Urinary bladder (tissue), 4 donors: ENCODE data around the gene SHCBP1L. TPM values are rescaled to one million over a fixed set of nuclear protein-coding genes. Genes with fewer than 3 reads are reported as not detected.
"Not testable (repeated sequence)": the region's sequence is repeated elsewhere in the genome, so short reads cannot be mapped to it uniquely, and the experiment has no call there.

Experiments
- DNase-seq: peaks from one replicate; pipeline ENCODE4 v3.0.0-alpha.2; 2015; ENCODE audit errors: extremely low spot score
- H3K27ac ChIP-seq: one replicate; pipeline ENCODE4 v1.5.1; 2013; ENCODE audit warnings: low read depth, mild to moderate bottlenecking, moderate library complexity
- H3K36me3 ChIP-seq: one replicate; pipeline ENCODE4 v1.6.1; 2013; ENCODE audit warnings: mild to moderate bottlenecking, moderate library complexity; ENCODE audit not compliant: insufficient read depth
- H3K4me1 ChIP-seq: one replicate; pipeline ENCODE4 v1.6.1; 2013; ENCODE audit warnings: mild to moderate bottlenecking, moderate library complexity; ENCODE audit not compliant: insufficient read depth
- H3K4me3 ChIP-seq: one replicate; pipeline ENCODE4 v1.5.1; 2013; ENCODE audit warnings: low read depth, low read length
- WGBS: extraction: QIAGEN DNeasy Blood & Tissue Kit; methylation state at CpG from one replicate; pipeline ENCODE4 v1.1.7; 2013; 5-methylcytosine and 5-hydroxymethylcytosine counted together
- polyA plus RNA-seq: library from polyadenylated mRNA; stranded (reverse); fragments of 200-250 nt; gene quantifications from one replicate; pipeline ENCODE4 v1.2.3, GENCODE V29; 2013
- total RNA-seq: library from RNA; depleted of rRNA; stranded (reverse); fragments of >200 nt; gene quantifications from one replicate; pipeline ENCODE4 v1.2.3, GENCODE V29; 2014
- donor health status: healthy with polysubstance abuse.
- donor health status: healthy.

SHCBP1L gene
- total and polyA plus RNA-seq, 2 donors: 0.85 TPM; not detected in 1

DNA sequence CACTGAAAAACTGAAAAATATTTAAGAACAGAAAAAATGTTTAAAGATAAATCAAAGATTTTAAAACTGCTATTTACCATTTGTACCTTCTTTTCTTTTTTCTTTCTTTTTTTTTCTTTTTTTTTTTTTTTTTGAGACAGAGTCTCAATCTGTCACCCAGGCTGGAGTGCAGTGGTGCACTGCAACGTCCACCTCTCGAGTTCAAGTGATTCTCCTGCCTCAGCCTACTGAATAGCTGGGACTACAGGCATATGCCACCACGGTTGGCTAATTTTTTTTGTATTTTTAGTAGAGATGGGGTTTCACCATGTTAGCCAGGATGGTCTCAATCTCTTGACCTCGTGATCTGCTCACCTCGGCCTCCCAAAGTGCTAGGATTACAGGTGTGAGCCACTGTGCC, 51.0 kb downstream of the SHCBP1L start:
- not testable (repeated sequence) for H3K36me3 ChIP-seq, H3K27ac ChIP-seq, DNase-seq, H3K4me1 ChIP-seq, H3K4me3 ChIP-seq
- whole genome bisulfite sequencing: 93% methylated on average over 5 of the region's 5 CpGs

DNA sequence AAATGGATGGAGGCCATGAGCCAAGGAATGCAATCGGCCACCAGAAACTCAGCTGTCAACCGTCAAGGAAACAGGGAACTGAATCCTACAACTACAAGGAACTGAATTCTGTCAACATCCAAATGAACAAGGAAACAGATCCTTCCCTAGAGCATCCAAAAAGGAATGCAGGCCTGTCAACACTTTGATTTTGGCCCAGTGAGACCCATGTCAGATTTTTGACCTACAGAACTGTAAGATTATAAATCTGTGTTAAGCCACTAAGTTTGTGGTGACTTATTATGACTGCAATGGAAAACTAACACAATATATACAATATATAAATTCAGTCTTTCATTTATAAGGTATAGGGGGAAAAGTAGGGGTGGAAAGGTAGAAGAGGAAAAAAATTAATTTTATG, 55.3 kb downstream of the SHCBP1L start:
- no peak for DNase-seq
- Histone ChIP-seq H3K36me3 (no peaks in the 10 kb centered on the region), H3K4me3 (no peak overlapping the region), H3K27ac (no peak overlapping the region), H3K4me1 (no peaks in the 10 kb centered on the region)
- 61% methylated on average over 2 of the region's 2 CpGs for WGBS

DNA sequence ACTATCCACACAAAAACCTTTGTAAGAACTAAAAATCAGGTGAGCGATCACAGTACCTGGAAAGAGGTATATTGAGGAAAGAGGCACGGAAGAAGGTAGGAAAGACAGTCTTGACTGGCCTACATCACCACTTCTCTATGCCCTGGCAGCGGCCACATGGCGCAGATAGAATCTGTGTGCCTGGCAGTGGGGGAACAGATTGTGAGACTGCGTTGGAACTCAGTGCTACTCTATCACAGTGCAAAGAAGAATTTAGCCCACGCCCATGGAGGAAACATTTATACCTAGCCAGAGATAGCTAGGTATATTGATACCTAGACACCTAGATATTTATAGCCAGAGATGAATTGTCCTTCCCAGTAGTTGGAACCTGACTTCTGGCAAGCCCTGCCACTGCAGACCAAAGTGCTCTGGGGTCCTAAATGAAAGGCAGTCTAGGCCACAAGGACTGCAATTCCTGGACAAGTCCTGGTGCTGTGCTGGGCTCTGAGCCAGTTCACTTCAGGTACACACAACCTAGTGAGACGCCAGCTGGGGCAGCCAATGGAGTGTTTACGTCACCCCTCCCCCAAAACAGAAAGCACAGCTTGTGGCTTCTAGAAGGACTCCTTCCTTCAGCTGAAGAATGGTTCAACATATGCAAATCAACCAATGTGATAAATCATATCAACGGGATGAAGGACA, 61.9 kb downstream of the SHCBP1L start:
- 90% methylated on average over 9 of the region's 9 CpGs for WGBS
- Histone ChIP-seq H3K27ac (no peak overlapping the region), H3K4me3 (no peak overlapping the region), H3K4me1 (no peaks in the 10 kb centered on the region), H3K36me3 (peaks cover 6% of the 10 kb centered on the region)
- no peak for DNase-seq

DNA sequence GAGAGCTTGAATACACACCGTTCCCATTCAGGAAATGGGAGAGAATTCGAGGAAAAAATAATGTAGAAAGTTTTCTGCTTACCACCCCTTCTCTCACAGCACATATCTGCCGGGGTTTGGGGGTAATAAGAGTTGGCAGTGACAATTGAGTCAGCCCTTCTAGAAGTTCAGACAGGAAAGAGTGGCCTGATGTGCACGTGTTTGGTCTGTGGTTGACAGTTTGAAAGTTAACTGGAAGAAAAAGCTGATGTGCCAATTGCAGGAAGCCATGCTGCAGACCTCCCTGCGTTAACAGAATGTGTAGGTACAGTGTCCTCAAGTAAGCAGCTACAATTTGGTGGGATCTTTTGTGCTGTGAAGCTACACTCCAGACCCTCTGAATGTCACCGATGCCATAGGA, 63.0 kb downstream of the SHCBP1L start:
- WGBS: 67% methylated on average over 6 of the region's 6 CpGs
- Histone ChIP-seq H3K4me3 (no peak overlapping the region), H3K4me1 (no peaks in the 10 kb centered on the region), H3K36me3 (peaks cover 8% of the 10 kb centered on the region), H3K27ac (no peak overlapping the region)
- no peak for DNase-seq

DNA sequence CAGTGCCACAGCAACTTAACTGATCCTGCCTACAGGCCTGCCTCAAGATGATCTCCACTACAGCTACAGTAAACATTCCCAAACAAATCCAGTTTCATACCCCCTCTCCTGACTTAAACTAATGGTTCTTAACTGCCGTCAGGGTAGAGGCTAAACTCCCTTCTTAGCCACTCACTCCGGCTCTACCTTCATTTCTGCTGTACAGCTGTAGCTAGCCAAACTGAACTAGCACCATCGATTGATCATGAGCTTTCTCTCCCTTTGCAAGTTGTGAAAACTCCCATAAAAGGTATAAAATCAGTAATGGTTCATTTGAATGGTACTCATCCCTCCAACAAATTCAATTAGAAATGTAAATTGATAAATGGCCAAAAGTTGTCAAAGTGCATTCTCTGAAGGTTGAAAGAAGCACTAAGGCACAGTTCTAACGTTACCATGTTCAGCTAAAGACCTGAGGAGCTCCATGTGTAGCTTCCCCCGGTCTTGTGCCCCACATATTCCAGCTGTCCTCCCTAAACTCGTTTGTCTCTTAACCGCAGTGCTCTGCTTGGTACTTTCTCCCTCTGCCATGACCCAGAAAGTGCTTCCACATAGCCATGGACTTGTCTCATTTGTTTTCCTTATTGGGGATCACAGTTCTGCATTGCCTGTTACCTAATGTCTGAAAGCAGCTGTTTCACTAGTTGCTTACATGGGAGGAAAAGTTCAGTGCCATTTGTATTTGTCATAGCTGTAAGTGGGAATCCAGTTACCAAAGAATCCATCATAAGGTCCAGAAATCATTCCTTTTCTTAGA, 64.0 kb downstream of the SHCBP1L start:
- 72% methylated on average over 7 of the region's 7 CpGs for WGBS
- H3K36me3 ChIP-seq: peaks cover 8% of the 10 kb centered on the region
- H3K4me1 ChIP-seq: no peaks in the 10 kb centered on the region
- DNase-seq: no peak
- no peak overlapping the region for H3K4me3 ChIP-seq
- no peak overlapping the region for H3K27ac ChIP-seq

DNA sequence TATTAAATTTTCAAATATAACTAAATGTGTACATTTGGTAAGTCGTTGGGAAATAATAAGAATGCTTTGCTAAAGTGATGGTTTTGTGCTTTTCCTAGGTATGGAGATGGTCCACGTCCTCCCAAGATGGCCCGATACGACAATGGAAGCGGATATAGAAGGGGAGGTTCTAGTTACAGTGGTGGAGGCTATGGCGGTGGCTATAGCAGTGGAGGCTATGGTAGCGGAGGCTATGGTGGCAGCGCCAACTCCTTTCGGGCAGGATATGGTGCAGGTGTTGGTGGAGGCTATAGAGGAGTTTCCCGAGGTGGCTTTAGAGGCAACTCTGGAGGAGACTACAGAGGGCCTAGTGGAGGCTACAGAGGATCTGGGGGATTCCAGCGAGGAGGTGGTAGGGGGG, 66.0 kb downstream of the SHCBP1L start:
- WGBS: 96% methylated on average over 11 of the region's 11 CpGs
- Histone ChIP-seq H3K4me1 (no peaks in the 10 kb centered on the region), H3K4me3 (no peak overlapping the region), H3K36me3 (peaks cover 10% of the 10 kb centered on the region), H3K27ac (no peak overlapping the region)
- no peak for DNase-seq

DNA sequence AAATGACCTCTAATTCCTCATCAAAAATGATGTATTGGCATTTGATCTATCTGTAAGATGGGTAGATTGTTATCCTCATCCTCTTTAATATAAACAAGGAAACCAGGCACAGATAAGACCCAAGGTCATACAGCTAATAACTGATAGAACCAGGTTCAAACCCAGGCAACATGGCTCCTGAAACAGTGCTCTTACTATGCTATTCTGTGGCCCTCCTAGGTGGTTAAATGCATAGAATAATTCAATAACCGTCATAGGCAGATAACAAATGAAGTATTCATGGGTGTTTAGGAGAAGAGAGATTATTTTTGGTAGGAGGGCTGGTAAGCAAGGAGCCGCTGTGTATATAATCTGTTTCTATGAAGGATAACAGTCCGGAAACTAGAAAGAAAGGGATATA, 67.4 kb downstream of the SHCBP1L start:
- Histone ChIP-seq H3K36me3 (peaks cover 16% of the 10 kb centered on the region), H3K27ac (no peak overlapping the region), H3K4me1 (no peaks in the 10 kb centered on the region), H3K4me3 (no peak overlapping the region)
- 92% methylated on average over 3 of the region's 3 CpGs for WGBS
- no peak for DNase-seq

DNA sequence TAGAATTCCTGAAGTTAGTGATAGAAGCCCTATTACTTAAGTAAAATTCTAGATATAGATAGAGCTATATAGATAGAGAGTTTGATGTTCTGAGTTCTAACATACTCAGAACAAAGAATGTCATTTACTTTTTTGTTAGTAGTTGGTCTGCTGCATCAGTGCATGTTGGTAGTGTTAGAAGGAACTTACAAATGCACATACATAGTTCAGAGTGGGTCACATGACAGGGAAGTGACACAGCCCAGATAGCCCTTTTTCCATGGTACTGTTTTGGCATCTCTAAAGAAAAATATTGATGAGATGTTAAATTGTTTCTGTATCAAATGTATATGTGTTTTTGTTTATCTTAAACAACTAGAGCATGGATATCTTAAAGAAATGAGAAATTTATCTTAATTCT, 68.1 kb downstream of the SHCBP1L start:
- Histone ChIP-seq H3K27ac (no peak overlapping the region), H3K36me3 (peaks cover 16% of the 10 kb centered on the region), H3K4me1 (no peaks in the 10 kb centered on the region), H3K4me3 (no peak overlapping the region)
- no peak for DNase-seq

DNA sequence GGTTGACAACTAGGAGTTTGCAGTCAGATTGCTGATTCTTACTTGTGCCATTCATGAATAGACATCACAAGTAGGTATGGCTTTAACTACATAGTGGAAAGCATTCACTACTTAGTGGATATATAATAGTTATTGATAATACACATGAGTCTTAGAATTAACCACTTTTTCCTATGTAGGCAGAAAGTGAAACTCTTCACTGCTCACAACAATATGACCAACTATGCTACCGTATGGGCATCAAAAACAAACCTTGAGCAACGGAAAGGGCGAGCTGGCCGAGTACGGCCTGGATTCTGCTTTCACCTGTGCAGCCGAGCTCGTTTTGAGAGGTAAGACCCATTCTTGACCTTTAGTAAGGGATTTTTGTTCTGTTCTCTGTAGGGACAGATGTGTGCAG, 75.1 kb downstream of the SHCBP1L start:
- peaks cover 20% of the 10 kb centered on the region for H3K36me3 ChIP-seq

DNA sequence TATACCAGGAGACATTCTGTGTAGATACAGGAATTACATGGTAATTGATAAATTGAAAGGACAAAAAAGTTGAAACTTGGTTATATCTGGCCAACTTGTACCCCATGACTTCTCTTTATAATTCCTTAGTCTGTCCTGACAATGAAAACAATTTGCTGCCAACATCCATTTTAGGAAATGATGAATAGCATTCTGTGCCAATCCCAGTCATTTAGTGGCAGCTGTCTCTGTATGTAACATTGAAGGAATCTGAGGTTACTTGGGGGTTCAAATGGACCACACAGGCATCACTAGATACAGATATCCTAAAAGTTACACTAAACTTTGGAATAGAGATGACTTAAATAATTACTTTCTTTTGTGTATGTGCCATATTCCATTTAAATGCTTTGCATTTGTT, 75.6 kb downstream of the SHCBP1L start:
- H3K36me3 ChIP-seq: peaks cover 20% of the 10 kb centered on the region

More for the DNA sequence above, 75.1 kb downstream of the SHCBP1L start:
- Histone ChIP-seq H3K4me3 (no peak overlapping the region), H3K27ac (no peak overlapping the region), H3K4me1 (no peaks in the 10 kb centered on the region)
- no peak for DNase-seq
- WGBS: 93% methylated on average over 7 of the region's 7 CpGs

DNA sequence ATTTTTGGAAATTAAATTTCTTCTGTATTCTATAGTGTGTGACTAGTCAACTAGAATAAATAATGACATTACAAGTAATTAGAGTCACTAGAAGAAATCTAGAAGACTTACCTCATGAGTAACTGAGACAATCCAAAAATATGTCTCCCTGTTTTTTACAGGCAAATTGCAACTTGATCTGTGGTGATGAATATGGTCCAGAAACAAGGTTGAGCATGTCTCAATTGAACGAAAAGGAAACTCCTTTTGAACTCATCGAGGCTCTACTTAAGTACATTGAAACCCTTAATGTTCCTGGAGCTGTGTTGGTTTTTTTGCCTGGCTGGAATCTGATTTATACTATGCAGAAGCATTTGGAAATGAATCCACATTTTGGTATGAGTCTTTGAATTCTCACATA, 77.1 kb downstream of the SHCBP1L start:
- DNase-seq: no peak
- Histone ChIP-seq H3K36me3 (peaks cover 16% of the 10 kb centered on the region), H3K27ac (no peak overlapping the region), H3K4me1 (no peaks in the 10 kb centered on the region), H3K4me3 (no peak overlapping the region)
- 89% methylated on average over 2 of the region's 2 CpGs for WGBS

More for the DNA sequence above, 75.6 kb downstream of the SHCBP1L start:
- no peak for DNase-seq
- H3K4me3 ChIP-seq: no peak overlapping the region
- H3K4me1 ChIP-seq: no peaks in the 10 kb centered on the region
- H3K27ac ChIP-seq: no peak overlapping the region

DNA sequence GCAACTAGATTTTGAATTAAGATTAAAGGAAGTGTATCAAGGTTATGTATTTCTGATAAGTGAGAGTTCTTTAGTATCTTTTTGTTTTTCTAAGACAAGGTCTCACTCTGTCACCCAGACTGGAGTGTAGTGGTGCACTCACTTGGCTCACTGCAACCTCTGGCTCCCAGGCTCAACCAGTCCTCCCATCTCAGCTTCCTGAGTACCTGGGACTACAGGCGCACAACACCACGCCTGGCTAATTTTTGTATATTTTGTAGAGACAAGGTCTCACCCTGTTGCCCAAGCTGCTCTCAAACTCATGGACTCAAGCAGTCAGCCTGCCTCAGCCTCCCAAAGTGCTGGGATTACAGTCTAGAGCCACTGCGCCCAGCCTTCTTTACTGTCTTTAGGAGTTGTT, 80.1 kb downstream of the SHCBP1L start:
- WGBS: 98% methylated on average over 3 of the region's 3 CpGs
- no peak overlapping the region for H3K27ac ChIP-seq
- no peaks in the 10 kb centered on the region for H3K4me1 ChIP-seq
- peaks cover 12% of the 10 kb centered on the region for H3K36me3 ChIP-seq
- H3K4me3 ChIP-seq: no peak overlapping the region
- no peak for DNase-seq

DNA sequence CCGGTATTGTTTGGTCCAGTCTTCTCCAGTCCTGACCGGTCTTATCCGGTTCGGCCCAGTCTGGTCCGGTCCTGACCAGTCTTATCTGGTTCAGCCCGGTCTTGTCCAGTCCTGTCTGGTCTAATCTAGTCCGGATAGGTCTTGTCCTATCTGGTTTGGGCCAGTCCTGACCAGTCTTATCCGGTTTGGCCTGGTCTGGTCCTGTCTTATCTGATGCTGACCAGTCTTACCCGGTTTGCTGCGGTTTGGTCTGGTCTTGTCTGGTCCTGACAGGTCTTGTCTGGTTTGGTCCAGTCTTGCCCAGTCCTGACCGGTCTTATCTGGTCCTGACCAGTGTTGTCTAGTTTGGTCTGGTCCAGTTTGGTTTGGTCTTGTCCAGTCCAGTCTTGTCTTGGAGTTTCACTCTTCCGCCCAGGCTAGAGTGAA, 83.7 kb downstream of the SHCBP1L start:
- 94% methylated on average over 12 of the region's 12 CpGs for WGBS
- no peak for DNase-seq
- H3K36me3 ChIP-seq: peaks cover 8% of the 10 kb centered on the region

DNA sequence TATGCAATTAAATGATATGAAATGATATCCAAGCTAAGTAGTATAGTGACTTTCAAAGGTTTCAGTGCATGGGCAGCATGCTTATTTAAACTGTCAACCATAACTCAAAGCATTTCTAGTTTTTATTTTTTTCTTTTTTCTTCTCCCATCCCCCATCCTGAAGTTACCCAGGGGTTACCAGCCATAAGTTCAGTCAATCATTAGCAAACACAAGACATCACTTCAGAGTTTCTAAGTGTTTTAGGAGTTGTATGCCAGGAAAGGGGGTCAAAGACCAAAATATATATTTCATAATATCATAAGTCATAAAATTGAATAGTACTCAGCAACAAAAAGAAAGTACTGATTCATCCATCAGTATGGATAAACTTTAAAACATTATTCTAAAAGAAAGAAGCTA, 85.1 kb downstream of the SHCBP1L start:
- Histone ChIP-seq H3K36me3 (peaks cover 6% of the 10 kb centered on the region), H3K4me1 (no peaks in the 10 kb centered on the region), H3K27ac (no peak overlapping the region), H3K4me3 (no peak overlapping the region)
- DNase-seq: no peak

More for the DNA sequence above, 83.7 kb downstream of the SHCBP1L start:
- no peak overlapping the region for H3K4me3 ChIP-seq
- no peaks in the 10 kb centered on the region for H3K4me1 ChIP-seq
- H3K27ac ChIP-seq: no peak overlapping the region
